ENCODE measurements around the gene MRPL53.
"Not testable (repeated sequence)": the region's sequence is repeated elsewhere in the genome, so short reads cannot be mapped to it uniquely, and the experiment has no call there.

MRPL53 gene

DNA sequence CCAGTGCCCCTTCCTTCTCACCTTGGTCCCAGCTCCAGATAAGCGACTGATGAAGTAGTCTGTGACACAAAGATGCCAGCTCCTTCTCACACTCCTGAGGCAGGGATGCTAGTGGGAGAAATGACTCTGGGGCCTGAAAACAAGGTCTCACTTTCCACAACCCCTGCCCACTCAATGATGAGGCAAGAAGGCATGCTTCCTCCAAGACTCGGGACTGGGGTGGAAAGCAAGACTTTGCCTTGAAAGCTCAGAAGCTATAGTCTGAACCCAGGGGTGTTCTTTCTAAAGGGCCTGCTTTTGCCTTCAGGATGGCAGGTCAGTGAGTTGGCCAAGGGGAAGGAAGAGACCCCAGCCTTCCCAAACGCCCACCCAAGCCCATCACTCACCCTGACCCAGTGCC is 9.0 kb upstream of the MRPL53 start:
- no peak for DNase-seq

DNA sequence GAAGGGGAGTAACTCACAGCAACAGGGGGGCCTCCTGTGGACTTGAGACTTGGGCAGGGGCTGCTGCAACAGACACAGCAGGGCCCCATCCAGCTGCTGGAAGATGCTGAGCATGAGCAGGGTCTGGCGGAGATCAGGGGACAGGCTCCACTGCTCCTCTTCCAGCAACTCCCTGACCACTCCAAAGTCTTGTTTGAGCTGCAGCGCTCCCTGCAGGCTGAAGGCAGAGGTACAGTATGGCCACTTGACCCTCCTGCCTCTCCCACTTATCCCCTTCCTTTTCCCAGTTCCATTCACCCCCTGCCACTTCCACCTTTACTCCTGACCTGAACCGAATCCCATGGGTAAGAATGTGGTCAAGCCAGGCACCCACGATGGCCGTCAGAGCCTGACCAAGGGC is 2.4 kb upstream of the MRPL53 start:
- DNase-seq = no peak

DNA sequence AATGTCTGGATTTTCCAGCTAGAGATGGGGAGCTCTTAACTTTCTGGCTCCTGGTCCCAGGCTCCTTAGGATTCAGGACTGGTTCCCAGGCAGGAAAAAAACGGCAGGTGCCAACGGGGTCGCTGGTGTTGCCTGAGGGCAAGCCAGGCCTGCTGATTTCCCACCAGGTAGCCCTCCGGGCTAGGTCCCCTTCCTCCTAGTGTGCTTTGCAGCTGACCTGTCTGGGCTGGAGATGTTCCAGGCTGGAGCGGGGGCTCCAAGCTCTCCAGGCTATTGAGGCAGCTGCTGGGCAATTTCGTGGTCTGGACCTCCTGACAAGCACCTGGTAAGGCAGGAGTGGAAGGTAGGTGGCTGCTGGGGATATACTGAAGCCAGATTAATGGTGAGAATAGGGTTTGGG is 2.0 kb upstream of the MRPL53 start:
- no peak for DNase-seq

DNA sequence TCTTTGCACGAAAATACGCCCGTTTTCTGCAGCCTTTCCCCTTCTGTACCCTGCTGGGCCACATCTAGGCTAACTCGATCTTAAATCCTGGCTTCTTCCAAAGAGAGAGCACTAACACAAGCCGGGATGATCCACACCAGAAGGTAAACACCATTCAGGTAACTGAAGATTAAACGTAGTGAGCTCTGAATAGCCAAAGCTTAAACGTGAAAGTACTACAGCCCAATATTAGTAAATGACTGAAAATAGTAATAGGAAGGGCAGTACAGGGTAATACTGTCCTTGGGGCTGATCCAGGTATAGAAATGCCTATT is 422 bp upstream of the MRPL53 start:
- DNase-seq = no peak

DNA sequence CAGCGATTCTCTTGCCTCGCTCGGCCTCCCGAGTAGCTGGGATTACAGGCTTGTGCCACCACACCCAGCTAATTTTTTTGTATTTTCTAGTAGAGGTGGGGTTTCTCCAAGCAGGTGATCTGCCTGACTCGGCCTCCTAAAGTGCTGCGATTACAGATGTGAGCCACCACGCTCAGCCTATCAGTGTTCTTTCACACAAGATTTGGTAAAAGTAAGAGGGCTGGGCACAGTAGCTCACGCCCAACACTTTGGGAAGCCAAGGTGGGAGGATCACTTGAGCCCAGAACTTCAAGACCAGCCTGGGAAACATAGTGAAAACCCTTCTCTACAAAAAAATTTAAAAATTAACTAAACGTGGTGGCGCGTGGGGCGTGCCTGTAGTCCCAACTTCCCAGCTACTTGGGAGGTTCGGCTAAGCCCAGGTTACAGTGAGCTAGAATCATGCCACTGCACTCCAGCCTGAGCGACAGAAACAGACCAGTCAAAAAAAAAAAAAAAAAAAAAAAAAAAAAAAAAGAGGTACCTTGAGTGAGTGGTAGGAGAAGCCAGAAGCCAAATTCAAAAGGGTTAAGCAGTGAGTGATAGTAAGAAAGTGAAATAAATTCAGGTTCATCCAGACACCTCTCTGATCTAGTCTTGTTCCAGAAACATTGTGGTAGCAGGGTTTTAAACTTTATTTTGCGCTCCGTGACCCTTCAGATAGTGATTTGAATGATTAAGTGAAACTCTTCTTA is 981 bp downstream of the MRPL53 start:
- no peak for DNase-seq

DNA sequence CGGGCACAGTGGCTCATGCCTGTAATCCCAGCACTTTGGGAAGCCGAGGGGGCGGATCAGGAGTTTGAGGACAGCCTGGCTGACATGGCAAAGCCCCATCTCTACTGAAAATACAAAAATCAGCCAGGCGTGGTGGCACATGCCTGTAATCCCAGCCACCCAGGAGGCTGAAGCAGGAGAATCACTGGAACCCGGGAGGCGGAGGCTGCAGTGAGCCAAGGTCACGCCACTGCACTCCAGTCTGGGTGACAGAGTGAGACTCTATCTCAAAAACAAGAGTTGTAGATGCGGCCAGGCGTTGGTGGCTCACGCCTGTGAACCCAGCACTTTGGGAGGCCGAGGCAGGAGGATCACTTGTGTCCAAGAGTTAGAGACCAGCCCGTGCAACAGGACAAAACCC is 1.7 kb downstream of the MRPL53 start:
- not testable (repeated sequence) for DNase-seq

DNA sequence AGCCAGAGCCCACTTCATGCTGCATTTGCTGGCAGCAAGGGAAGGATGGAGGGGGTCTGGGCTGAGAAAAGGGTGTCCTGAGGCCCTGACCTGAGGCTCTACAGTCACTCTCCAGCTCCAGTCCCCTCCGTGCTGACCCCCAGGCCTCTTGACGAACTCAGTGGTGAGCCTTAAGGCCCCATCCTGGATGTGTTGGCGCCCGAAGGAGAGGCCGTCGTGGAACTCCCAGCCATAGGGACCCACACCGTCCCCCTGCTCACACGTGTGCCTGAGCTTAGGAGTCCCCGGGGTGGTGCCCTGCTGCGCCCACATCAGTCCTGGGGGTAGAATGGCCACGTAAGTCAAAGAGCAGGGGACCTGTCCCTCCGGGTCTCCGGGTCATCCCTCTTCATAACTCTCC is 8.1 kb downstream of the MRPL53 start:
- DNase-seq = no peak

DNA sequence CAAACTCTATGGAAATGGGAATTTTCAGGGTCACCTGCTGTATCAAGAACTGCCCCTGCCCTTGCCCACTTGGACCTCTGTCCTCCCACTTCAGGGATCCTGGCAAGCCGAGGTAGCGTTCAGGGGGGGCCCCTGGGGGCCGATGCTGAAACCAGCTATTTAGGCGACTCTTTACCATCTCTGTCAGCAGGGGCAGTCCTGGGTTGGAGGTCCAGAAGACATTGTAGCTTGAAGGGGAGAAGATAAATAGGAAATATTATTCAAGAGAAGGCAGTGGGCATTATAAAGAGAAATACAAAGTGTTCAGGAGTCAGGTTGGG is 9.7 kb downstream of the MRPL53 start:
- no peak for DNase-seq

DNA sequence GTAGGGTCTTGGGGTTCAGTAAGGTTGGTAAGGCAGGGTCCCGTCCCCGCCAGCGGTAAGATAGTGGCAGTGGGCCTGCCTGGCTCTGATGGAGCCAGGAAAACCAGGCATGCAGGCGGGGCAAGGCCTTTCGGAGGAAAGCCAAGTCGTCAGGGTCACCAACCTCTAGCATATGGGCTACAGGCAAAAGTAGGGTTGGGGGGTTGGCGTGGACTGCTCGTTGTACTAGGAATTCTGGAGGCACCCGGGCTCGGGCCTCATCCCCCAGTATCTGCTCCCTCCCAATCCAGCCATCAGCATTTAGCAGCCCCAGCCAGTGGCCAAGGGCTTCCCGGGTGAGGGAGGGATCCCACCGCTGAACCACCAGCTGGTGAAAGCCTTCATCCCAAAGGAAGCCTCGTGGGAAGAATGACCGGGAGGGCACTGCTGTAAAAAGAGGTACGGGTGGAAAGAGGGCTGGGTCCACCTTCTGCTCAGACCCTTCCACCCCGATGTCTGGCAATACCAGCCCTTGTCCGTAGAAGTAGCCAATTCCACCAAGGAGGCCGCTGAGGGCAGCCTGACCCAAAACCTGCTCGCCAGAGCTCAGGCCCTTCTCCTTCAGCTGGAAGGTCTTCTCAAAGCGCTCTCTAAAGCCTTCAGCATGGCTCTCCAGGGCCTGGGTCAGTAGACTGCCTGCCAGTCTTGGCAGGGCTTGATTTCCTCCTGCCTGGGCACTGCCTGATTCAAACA is 10.3 kb downstream of the MRPL53 start:
- no peak for DNase-seq

DNA sequence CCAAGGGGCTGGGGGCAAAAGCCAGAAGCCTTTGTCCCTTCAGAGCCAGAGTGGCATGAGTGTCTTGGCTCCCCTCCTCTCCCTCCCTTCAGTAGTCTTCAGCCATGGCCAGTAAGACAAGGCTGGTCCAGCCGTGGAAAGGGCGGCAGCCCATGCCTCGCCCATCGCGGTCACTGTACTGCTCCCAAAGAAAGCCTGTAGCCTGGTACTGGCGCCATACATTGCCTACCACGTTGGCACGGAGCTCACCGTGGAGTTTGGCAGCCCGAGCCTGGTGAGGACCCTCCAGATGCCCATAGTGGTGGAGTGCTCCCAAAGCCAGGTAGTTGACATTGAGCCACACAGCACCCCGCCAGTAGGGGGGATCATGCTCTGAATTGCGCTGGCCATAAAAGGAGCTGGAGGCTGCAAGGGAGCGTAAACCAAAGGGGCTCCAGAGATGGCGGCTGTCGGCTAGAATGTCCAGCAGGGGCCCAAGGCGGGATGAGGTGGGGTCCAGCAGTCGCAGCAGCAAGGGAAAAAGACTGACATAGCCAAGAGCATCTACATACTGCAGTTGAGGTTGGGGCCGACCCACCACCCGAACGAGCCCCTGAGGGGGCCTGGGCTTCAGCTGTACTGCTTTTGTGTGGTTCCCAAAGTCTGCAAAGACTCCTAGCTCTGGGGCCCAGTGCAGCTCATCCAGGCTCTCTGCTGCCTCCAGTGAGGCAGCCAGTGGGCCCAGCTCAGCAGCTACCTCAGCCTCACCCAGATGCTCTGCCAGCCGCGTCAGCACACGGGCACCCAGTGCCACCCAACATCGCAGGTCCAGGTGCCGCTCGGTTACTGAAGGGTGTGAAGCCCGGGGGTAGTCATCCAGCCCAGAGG is 11.1 kb downstream of the MRPL53 start:
- DNase-seq = no peak

DNA sequence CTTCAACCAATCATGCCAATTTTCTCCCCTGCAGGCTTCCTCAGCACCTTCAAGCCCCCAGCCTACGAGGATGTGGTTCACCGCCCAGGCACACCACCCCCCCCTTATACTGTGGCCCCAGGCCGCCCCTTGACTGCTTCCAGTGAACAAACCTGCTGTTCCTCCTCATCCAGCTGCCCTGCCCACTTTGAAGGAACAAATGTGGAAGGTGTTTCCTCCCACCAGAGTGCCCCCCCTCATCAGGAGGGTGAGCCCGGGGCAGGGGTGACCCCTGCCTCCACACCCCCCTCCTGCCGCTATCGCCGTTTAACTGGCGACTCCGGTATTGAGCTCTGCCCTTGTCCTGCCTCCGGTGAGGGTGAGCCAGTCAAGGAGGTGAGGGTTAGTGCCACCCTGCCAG is 12.3 kb downstream of the MRPL53 start:
- DNase-seq = not testable (repeated sequence)

DNA sequence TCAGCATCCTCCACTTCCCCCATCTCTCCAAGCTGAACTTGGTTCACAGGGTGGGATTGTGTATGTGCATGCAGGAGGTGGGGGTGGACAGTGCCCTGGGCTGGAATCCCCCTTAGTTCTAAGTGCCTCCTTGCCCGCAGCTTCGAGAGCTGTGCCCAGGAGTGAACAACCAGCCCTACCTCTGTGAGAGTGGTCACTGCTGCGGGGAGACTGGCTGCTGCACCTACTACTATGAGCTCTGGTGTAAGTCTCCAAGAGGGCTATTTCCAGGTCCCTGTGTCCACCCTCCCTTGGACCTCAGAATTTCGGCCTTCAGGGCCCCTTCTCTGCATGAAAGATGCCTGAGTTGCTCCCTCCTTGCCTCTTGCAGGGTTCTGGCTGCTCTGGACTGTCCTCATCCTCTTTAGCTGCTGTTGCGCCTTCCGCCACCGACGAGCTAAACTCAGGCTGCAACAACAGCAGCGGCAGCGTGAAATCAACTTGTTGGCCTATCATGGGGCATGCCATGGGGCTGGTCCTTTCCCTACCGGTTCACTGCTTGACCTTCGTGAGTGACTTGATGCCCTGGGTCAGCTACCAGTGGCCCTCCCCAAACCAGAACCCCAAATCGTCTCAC is 12.9 kb downstream of the MRPL53 start:
- DNase-seq = not testable (repeated sequence)

DNA sequence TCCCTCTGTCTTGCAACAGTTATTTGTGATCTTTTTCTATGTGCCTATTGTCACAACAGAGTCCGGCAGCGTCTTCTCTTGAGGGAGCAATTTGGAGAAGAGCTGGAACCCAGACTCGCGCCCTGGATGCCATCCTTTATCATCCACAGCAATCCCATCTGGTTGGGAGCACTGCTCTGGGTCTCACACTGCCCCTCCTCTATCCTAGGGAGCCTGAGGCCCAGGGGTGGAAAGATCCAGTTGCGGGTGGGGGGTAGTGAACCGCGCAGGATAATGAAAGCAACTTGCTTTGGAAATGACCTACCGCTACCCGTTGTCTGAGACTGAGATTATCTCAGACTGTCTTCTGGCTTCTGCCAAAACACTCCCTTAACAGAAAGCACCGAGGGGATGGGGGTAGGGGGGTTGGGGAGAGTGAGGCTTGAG is 13.5 kb downstream of the MRPL53 start:
- DNase-seq = no peak

DNA sequence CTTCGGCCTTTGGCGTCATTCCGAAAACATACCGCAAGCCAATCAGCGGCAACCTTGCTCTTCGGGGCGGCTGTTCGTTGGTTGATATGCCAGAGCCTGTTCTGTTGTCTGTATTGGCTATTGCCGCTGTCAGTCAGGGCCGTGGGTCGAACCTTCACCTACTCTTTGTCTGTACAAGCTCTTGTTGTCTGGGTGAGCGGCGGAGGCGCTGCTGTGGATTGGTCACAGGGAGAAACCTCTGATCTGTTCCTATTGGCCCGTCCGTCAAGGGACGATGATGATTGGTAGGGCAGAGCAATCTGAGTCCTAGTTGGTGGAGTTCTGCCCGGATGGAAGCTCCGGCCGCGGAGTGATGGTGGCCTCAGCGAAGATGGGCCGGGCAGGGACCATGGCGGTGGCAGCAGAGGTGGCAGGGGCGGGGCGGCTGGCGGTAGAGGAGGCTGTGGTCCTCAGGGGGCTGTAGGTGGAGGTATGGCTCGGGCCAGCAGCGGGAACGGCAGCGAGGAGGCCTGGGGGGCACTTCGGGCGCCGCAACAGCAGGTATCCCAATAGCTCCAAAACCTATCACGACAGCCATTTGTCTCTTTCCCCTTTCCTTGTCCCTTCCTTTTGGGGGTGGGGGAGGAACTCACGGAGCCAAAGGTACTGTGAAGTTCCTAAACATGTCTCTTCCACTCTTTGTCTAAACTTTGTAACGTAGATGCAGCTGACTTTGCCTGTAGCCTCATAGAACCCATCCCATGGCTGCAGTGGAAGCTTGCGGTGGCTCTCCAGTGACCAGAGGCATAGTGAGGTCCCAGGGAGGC is 14.1 kb downstream of the MRPL53 start, which contains the start of gene WBP1:
Gene WBP1, plus strand, starts transcription at position 307 of the 806 bp plus-strand sequence. Its CDS starts 165 bp downstream, at position 472.
- DNase-seq = peak; percentile 100

DNA sequence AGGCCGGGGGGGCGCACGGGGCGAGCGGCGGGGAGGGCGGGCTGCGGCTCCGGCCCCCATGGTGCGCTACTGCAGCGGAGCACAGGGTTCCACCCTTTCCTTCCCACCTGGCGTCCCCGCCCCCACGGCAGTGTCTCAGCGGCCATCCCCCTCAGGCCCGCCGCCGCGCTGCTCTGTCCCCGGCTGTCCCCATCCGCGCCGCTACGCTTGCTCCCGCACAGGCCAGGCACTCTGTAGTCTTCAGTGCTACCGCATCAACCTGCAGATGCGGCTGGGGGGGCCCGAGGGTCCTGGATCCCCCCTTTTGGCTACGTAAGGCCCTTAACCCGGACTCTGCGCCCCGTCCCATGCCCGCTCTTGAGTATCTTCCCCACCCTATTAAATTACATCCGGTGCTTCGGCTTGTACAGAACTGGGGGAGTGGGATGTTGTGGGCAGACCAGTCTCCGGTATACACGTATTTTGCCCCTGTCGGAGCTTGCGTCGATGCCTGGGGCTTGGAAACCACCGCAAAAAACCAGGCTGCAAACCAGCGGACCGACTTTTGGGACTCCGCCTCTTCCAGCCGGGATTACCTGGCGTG is 14.8 kb downstream of the MRPL53 start:
- DNase-seq = no peak

DNA sequence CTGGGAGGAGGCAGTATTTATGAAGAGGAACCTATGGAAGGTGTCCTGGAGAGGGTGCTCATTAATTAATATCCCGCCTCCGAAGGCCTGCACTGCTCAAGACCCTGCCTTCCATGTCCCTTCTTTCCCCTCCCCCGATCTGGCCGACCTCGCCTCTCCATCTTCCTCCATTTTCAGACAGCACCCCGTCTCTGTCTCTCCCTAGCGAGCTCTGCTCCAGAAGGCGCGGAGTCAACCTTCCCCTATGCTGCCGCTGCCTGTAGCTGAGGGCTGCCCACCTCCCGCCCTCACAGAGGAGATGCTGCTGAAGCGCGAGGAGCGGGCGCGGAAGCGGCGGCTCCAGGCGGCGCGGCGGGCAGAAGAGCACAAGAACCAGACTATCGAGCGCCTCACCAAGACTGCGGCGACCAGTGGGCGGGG is 15.3 kb downstream of the MRPL53 start:
- peak; percentile 34 for DNase-seq

DNA sequence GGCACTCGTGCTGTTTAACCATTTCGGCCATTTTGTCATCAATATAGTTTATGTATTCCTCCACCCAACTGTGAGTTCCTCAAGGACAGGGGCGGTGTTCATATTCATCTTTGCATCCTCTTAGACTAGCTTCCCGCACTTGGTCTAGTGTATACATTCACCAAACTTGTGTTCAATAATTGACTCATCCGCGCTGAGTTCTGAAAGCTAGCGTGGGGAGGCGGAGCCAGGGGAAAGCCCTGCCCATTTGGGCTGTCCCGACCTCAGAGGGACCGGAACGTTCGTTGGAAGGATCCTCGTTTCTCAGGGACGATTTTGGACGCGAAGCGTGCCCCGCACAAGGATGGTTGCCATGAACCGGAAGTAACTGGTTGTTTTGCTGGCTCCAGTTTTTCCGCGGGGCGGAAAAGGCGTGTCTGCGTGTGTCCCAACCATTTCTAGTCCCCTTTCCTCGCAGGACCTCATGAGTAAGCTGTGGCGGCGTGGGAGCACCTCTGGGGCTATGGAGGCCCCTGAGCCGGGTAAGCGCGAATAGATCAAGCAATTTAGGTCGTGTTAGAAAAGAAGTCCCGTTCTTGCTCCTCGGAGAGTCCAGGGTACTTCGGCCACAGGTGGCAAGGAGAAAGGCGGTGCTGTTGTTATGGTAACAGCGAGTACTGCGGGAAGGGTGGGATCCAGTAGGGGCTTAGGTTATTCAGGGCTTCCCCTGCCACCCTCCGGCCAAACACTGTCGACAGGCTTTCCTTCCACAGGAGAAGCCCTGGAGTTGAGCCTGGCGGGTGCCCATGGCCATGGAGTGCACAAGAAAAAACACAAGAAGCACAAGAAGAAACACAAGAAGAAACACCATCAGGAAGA is 17.6 kb downstream of the MRPL53 start, which contains the start of gene INO80B:
Gene INO80B, plus strand, starts transcription at position 434 of the 858 bp plus-strand sequence. Its CDS starts 30 bp downstream, at position 464.
- peak; percentile 92 for DNase-seq

DNA sequence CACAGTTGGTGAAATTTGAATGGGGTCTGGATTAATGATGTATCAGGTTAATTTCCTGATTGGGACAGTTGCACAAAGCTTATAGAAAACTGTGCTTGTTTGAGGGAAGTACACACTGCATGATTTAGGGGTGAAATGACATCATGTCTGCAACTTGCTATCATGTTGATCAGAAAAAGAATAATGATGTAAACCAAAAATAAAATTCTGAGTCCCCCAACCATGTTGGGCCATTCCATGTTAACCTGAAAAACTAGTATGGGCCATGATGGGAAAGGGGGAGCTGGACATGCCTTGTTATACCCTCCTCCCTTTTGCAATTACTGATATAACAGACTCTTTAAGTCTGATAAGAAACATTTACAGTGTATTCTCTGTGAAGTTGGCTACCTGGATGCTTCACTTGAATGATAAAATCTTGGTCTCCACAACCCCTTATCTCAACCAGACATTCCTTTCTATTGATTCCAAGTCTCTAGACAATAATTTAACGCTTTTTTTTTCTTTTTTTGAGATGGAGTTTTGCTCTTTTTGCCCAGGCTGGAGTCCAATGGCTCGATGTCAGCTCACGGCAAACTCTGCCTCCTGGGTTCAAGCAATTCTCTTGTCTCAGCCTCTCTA is 21.8 kb downstream of the MRPL53 start:
- no peak for DNase-seq

DNA sequence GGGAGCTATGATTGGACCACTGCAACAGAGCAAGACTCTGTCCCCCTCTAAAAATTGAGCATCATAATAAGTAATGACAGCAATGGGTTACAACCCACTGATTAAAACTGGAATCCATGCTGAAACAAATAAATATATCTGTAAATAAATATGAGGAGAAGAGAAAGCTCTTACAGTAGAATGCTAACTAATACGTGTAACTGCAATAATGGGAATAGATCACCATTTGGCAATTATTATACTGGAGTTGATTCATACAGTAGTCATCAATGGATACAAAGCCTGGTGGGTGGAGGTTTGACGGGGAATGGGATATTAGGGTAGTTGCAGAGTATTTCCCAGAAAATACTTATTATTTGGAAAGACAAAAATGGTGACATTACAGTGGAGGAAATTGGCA is 23.7 kb downstream of the MRPL53 start:
- DNase-seq = no peak

DNA sequence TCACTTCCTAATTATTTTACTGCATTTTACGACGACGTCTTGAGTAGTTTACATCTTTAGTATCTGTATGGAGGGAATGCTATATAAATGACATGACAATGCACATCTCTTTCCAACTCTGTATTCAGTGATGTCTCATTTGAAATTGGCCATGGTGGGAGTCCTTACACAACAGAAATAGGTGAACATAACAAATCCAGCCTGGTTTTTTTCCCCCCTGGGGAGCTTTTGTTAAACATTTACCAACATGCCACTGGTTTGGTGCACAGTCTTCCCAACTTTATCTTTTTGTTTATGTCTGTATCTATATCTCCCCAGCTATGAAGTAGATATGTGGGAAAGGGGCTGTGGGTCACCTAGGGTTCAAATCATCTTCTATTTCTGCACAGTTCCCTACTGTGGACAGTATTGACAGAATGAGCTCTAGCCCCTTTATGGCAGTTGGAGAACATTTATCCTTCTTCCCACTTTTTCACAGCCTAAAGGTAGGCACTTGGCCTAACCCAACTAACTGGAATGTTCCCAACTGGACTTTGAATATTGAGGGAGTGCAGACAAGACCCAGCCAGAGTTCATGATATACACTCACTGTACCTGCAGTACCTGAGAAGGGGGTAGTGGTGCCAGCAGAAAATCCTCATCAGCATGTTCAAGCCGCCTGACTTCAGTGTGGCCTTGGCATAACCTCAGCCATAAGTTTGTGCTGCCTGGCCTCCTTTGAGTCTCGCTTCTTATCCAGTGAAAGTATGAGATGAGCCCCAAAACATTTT is 25.1 kb downstream of the MRPL53 start:
- no peak for DNase-seq
